Brain microvascular endothelial cell (primary cell): ENCODE measurements around the gene NREP.

ENCODE experiments used
- DNase-seq: peaks from one replicate; pipeline ENCODE4 v3.0.0-alpha.2; 2020
- H3K27ac ChIP-seq: fragments of 250-450 bp; sonication (Bioruptor Pico); 2 replicates; pipeline ENCODE4 v1.5.1; 2020; ENCODE audit warnings: mild to moderate bottlenecking, moderate library complexity
- H3K27me3 ChIP-seq: fragments of 250-450 bp; sonication (Bioruptor Pico); replicated peaks from 2 replicates; pipeline ENCODE4 v1.5.1; 2020; ENCODE audit warnings: mild to moderate bottlenecking
- H3K36me3 ChIP-seq: fragments of 250-450 bp; sonication (Bioruptor Pico); replicated peaks from 2 replicates; pipeline ENCODE4 v1.5.1; 2020; ENCODE audit warnings: mild to moderate bottlenecking
- H3K4me3 ChIP-seq: 2 replicates; pipeline ENCODE4 v1.5.1; 2011; ENCODE audit warnings: low read depth, mild to moderate bottlenecking, control low read depth, low read length, moderate library complexity
- in situ Hi-C: cut with HindIII; loops from 2 replicates; pipeline ENCODE4 v1.10.0; 2017; ENCODE audit warnings: low sequenced_read_pairs, low pct_ligation_motif_present
- TF ChIP-seq, protein P1 (sequence below): IDR thresholded peaks from 2 replicates; pipeline ENCODE4 v1.5.1; 2011; ENCODE audit warnings: low read depth, mild to moderate bottlenecking, moderate library complexity, low read length, control low read depth, inconsistent platforms; ENCODE audit errors: missing control alignments

NREP gene

DNA sequence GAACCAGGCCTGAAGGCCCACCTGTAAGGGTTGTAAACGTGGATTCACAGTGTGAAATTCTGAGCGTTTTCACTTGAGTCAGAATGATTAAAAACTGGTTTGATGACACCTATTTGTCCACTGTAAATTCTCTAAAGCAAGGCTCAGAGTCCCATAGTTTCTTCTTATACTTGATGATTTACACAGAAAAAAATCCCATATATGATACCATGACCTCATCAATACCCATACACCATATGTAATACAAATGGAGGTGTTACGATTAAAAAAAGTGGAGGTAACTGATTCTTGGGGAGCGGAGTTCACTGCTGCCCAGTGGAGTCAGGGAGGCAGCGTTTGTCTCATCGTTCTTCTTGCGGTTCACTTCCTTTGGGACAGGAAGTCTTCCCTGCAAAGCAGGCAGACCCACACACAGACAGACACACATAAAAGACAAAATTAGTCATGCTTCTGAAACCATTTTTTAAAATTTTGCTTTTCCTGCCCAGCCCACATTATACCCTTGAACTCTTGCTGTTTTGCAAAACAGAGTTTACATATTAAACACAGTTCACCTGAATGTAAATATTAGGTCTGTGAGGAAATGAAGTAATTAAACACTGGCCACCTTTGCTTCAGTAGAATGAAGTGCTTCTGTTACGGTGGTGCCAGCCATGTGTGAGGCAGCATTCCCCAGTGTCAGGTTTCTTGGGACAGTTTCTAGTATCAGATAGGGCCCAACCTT is 26.2 kb downstream of the NREP start:
- no peak overlapping the region for H3K27ac ChIP-seq
- DNase-seq, result no peak
- H3K36me3 ChIP-seq, result peaks cover 59% of the 10 kb centered on the region
- H3K4me3 ChIP-seq, result no peak overlapping the region
- in situ Hi-C loops, result loop anchor here (25.0 kb wide), 1 partner anchor 231 kb away; no protein-coding TSS in a partner anchor
- TF ChIP-seq, protein P1, sequence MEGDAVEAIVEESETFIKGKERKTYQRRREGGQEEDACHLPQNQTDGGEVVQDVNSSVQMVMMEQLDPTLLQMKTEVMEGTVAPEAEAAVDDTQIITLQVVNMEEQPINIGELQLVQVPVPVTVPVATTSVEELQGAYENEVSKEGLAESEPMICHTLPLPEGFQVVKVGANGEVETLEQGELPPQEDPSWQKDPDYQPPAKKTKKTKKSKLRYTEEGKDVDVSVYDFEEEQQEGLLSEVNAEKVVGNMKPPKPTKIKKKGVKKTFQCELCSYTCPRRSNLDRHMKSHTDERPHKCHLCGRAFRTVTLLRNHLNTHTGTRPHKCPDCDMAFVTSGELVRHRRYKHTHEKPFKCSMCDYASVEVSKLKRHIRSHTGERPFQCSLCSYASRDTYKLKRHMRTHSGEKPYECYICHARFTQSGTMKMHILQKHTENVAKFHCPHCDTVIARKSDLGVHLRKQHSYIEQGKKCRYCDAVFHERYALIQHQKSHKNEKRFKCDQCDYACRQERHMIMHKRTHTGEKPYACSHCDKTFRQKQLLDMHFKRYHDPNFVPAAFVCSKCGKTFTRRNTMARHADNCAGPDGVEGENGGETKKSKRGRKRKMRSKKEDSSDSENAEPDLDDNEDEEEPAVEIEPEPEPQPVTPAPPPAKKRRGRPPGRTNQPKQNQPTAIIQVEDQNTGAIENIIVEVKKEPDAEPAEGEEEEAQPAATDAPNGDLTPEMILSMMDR, result no peak
- no peaks in the 10 kb centered on the region for H3K27me3 ChIP-seq

DNA sequence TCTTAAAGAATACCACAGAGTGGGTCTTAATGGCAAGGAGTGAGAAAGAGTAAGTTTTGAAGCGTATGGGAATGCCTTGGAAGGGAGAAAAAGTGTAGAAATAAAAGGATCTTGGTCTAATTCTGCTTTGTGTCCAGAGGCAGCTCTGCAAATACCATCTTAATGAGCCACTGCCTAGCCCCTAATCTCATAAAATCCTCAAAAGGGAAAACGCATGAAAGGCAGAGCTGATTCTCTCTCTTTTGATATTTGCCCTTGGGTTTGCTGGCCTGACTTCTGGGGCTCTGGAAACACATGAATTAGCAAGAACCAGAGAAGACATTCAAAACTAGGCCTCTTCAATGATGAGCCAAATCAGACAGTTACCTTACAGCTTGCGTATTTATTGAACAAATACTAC is 28.1 kb downstream of the NREP start:
- TF ChIP-seq, protein P1, result no peak
- in situ Hi-C loops, result loop anchor here (25.0 kb wide), 1 partner anchor 233 kb away; no protein-coding TSS in a partner anchor
- no peak for DNase-seq
- Histone ChIP-seq H3K36me3 (peaks cover 49% of the 10 kb centered on the region), H3K27ac (no peak overlapping the region), H3K4me3 (no peak overlapping the region), H3K27me3 (no peaks in the 10 kb centered on the region)

DNA sequence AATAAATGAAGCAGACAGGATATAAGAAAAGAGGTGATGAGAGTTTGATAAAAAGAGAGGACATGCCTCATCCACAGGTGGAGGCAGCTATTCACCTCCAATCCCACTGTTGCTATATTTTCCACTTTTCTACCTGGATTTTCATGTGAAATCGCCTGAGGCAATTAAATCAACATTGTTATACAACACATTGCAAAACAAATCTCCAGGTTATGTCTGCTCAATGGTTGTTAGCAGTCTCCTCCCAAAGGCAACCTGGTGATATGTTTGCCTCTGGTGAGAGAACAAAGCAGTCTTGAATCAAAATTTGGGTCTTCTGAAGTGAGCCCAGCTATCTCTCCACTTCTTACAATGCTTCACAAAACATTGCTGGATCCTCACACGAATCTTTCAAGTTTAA is 30.0 kb downstream of the NREP start:
- DNase-seq, result no peak
- TF ChIP-seq, protein P1, result no peak
- no peaks in the 10 kb centered on the region for H3K27me3 ChIP-seq
- H3K27ac ChIP-seq, result no peak overlapping the region
- in situ Hi-C loops, result loop anchor here (25.0 kb wide), 1 partner anchor 235 kb away; no protein-coding TSS in a partner anchor
- no peak overlapping the region for H3K4me3 ChIP-seq
- H3K36me3 ChIP-seq, result peaks cover 37% of the 10 kb centered on the region

DNA sequence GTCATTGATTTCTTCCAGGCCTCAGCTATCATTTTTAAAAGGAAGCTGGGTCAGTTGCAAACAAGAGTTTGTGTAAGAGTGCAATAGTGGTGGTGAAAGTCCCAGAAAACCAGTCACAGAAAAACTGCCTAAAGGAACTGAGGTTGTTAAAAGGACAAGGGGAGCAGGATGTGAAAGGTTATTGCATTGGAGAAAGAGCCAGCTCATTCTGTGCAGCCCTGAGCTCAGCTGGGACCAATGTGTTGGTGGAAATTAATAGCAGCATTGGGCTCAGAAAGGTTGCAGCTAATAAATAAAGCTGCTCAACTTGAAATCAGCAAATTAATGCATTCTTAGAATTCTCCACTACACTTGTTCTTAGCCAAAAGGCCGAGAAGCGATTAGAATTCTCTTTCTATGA is 34.9 kb downstream of the NREP start:
- in situ Hi-C loops, result no loop called here
- H3K36me3 ChIP-seq, result peaks cover 8% of the 10 kb centered on the region
- DNase-seq, result no peak
- H3K27ac ChIP-seq, result no peak overlapping the region
- H3K4me3 ChIP-seq, result no peak overlapping the region
- TF ChIP-seq, protein P1, result no peak
- H3K27me3 ChIP-seq, result no peaks in the 10 kb centered on the region

DNA sequence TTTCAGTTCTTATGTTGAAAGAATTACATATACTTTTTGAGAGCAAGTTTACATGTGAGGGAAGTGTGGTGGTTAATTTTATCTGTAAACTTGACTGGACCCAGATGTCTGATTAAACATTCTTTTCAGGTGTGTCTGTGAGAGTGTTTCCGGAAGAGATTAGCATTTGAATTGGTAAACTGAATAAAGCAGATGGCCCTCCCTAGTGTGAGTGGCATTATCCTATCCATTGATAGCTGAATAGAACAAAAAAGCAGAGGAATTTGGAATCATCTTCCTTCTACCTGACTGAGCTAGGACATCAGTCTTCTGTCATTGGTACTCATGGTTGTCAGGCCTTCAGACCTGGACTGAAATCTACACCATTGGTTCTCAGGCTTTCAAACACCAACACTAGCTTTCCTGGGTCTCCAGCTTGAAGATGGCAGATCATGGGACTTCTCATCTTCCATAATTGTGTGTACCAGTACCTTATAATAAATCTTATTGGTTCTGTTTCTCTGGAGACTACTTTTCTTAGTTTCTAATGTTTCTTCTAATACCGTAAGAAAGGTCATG is 36.6 kb downstream of the NREP start:
- Histone ChIP-seq H3K4me3 (no peak overlapping the region), H3K27me3 (no peaks in the 10 kb centered on the region), H3K27ac (no peak overlapping the region), H3K36me3 (no peaks in the 10 kb centered on the region)
- TF ChIP-seq, protein P1, result no peak
- no peak for DNase-seq
- in situ Hi-C loops, result no loop called here
